ENCODE measurements around the gene KCNQ1OT1.

KCNQ1OT1 gene

GRCh38 chr11:2663506-2663905, 36.3 kb downstream of the KCNQ1OT1 start:
- no peak for DNase-seq (ENCODE audit: extremely low read depth, low read depth)
- TF ChIP-seq CTCF (IDR thresholded peaks at IDR 0.05; ENCODE audit: low read depth, low read length), result no peak

- no peak for DNase-seq (ENCODE audit: extremely low read depth, low read depth)
- TF ChIP-seq CTCF (IDR thresholded peaks at IDR 0.05; ENCODE audit: low read depth, low read length), result no peak
These were observed 37.1 kb downstream of the KCNQ1OT1 start for GRCh38 chr11:2662430-2663299.

GRCh38 chr11:2662024-2662312, 37.8 kb downstream of the KCNQ1OT1 start:
- no peak for DNase-seq (ENCODE audit: extremely low read depth, low read depth)
- TF ChIP-seq CTCF (IDR thresholded peaks at IDR 0.05; ENCODE audit: low read depth, low read length), result no peak

GRCh38 chr11:2661173-2662023, 38.4 kb downstream of the KCNQ1OT1 start:
- DNase-seq (ENCODE audit: extremely low read depth, low read depth), result no peak
- no peak for TF ChIP-seq CTCF (IDR thresholded peaks at IDR 0.05; ENCODE audit: low read depth, low read length)

- no peak for DNase-seq (ENCODE audit: extremely low read depth, low read depth)
These were observed 39.3 kb downstream of the KCNQ1OT1 start for GRCh38 chr11:2660357-2660939.

GRCh38 chr11:2657697-2658284, 42.0 kb downstream of the KCNQ1OT1 start:
- no peak for DNase-seq (ENCODE audit: extremely low read depth, low read depth)
- no peak for TF ChIP-seq CTCF (IDR thresholded peaks at IDR 0.05; ENCODE audit: low read depth, low read length)

More at GRCh38 chr11:2660357-2660939, 39.3 kb downstream of the KCNQ1OT1 start:
- TF ChIP-seq CTCF (IDR thresholded peaks at IDR 0.05; ENCODE audit: low read depth, low read length), result no peak

Measured in AG09319 (cell line).